OCI-LY1 (cell line): ENCODE data around the gene ST6GALNAC4.
A peak's percentile ranks its signal among the peaks of the same experiment; 100 is the strongest.

Experiments
- H2AFZ ChIP-seq: fragments of 200-600 bp; sonication (generic), shearing (Covaris generic); 2 replicates; pipeline ENCODE4 v1.6.0; 2014; ENCODE audit warnings: antibody characterized with exemption, mild to moderate bottlenecking, low read length
- H3F3A ChIP-seq: fragments of 200-600 bp; sonication (generic), shearing (Covaris generic); 2 replicates; pipeline ENCODE4 v1.6.0; 2014; ENCODE audit warnings: mild to moderate bottlenecking, antibody characterized with exemption, low read length, moderate library complexity; ENCODE audit not compliant: insufficient read depth
- H3K27ac ChIP-seq: fragments of 200-600 bp; sonication (generic); 2 replicates; pipeline ENCODE4 v1.5.1; 2014; ENCODE audit warnings: low read length, mixed run types, mild to moderate bottlenecking, low read depth; ENCODE audit not compliant: poor library complexity, severe bottlenecking
- H3K27me3 ChIP-seq: fragments of 200-600 bp; sonication (generic); 2 replicates; pipeline ENCODE4 v1.6.0; 2014; ENCODE audit warnings: antibody characterized with exemption, mild to moderate bottlenecking, low read length, moderate library complexity; ENCODE audit not compliant: insufficient read depth
- H3K36me3 ChIP-seq: fragments of 200-600 bp; sonication (generic); 2 replicates; pipeline ENCODE4 v1.6.1; 2014; ENCODE audit warnings: mild to moderate bottlenecking, antibody characterized with exemption, low read length, moderate library complexity, mixed read lengths; ENCODE audit not compliant: insufficient read depth
- H3K4me1 ChIP-seq: fragments of 200-600 bp; sonication (generic); 2 replicates; pipeline ENCODE4 v1.5.1; 2014; ENCODE audit warnings: mild to moderate bottlenecking, low read length, moderate library complexity; ENCODE audit not compliant: insufficient read depth, severe bottlenecking
- H3K4me2 ChIP-seq: fragments of 200-600 bp; sonication (generic), shearing (Covaris generic); 2 replicates; pipeline ENCODE4 v1.6.1; 2014; ENCODE audit warnings: low read length
- H3K4me3 ChIP-seq: fragments of 200-600 bp; sonication (generic); 2 replicates; pipeline ENCODE4 v1.5.1; 2014; ENCODE audit warnings: low read length, low read depth, mild to moderate bottlenecking, mixed read lengths; ENCODE audit not compliant: poor library complexity, severe bottlenecking
- H3K79me2 ChIP-seq: fragments of 200-600 bp; shearing (Covaris generic); 2 replicates; pipeline ENCODE4 v1.6.1; 2016; ENCODE audit warnings: mixed run types, low read length, mixed read lengths; ENCODE audit not compliant: insufficient read depth
- H3K9ac ChIP-seq: fragments of 200-600 bp; sonication (generic), shearing (Covaris generic); 2 replicates; pipeline ENCODE4 v1.6.1; 2014; ENCODE audit warnings: mild to moderate bottlenecking, low read length, mixed read lengths
- H3K9me2 ChIP-seq: fragments of 200-600 bp; sonication (generic), shearing (Covaris generic); 2 replicates; pipeline ENCODE4 v1.6.1; 2014; ENCODE audit warnings: low read depth, mild to moderate bottlenecking, low read length, mixed read lengths
- H3K9me3 ChIP-seq: fragments of 200-600 bp; shearing (Covaris generic); 2 replicates; pipeline ENCODE4 v1.6.1; 2014; ENCODE audit warnings: low read length, mixed read lengths
- H4K20me1 ChIP-seq: fragments of 200-600 bp; sonication (generic), shearing (Covaris generic); 2 replicates; pipeline ENCODE4 v1.6.0; 2016; ENCODE audit warnings: mild to moderate bottlenecking, low read length; ENCODE audit not compliant: insufficient read depth
- CTCF ChIP-seq: fragments of 200-600 bp; sonication (generic), shearing (Covaris generic); IDR thresholded peaks from 2 replicates; pipeline ENCODE4 v1.5.1; 2017; ENCODE audit warnings: mild to moderate bottlenecking, antibody characterized with exemption, low read length, moderate library complexity, mixed read lengths
- EZH2 ChIP-seq: fragments of 200-600 bp; sonication (generic), shearing (Covaris generic); IDR thresholded peaks from 2 replicates; pipeline ENCODE4 v1.8.0; 2017; ENCODE audit warnings: borderline replicate concordance, mixed run types, mild to moderate bottlenecking, antibody characterized with exemption, low read length, moderate library complexity, mixed read lengths

Gene ST6GALNAC4

GRCh38 chr9:127921557-127922120 lies 4.8 kb upstream of the ST6GALNAC4 start:
- H3K36me3 ChIP-seq: no peaks in the 10 kb centered on the region
- H3K4me1 ChIP-seq: peaks cover 22% of the 10 kb centered on the region
- no peaks in the 10 kb centered on the region for H3K9me2 ChIP-seq
- H3K9me3 ChIP-seq: no peaks in the 10 kb centered on the region
- peak overlapping the region; percentile 42 for H3K4me3 ChIP-seq
- no peaks in the 10 kb centered on the region for H4K20me1 ChIP-seq
- no peak overlapping the region for H2AFZ ChIP-seq
- no peak overlapping the region; the same call in 1 of the 2 replicates for H3K9ac ChIP-seq
- no peaks in the 10 kb centered on the region for H3K79me2 ChIP-seq
- H3K4me2 ChIP-seq: peak overlapping the region; percentile 64
- no peaks in the 10 kb centered on the region for H3F3A ChIP-seq
- peak; percentile 90 for TF ChIP-seq CTCF
- TF ChIP-seq EZH2: no peak
- no peak overlapping the region for H3K27ac ChIP-seq
- H3K27me3 ChIP-seq: no peaks in the 10 kb centered on the region

GRCh38 chr9:127920794-127921193 lies 4.0 kb upstream of the ST6GALNAC4 start:
- no peak for TF ChIP-seq CTCF
- no peak for TF ChIP-seq EZH2
- H3K79me2 ChIP-seq: no peaks in the 10 kb centered on the region
- H3K4me2 ChIP-seq: no peak overlapping the region
- peaks cover 25% of the 10 kb centered on the region for H3K4me1 ChIP-seq
- no peaks in the 10 kb centered on the region for H3K9me3 ChIP-seq
- no peaks in the 10 kb centered on the region for H3K9me2 ChIP-seq
- no peaks in the 10 kb centered on the region for H3F3A ChIP-seq
- no peaks in the 10 kb centered on the region for H4K20me1 ChIP-seq
- H3K27ac ChIP-seq: no peak overlapping the region
- H3K27me3 ChIP-seq: no peaks in the 10 kb centered on the region
- H3K36me3 ChIP-seq: no peaks in the 10 kb centered on the region
- no peak overlapping the region for H3K9ac ChIP-seq
- H3K4me3 ChIP-seq: no peak overlapping the region
- no peak overlapping the region for H2AFZ ChIP-seq

GRCh38 chr9:127919253-127919815 lies 2.5 kb upstream of the ST6GALNAC4 start:
- Histone ChIP-seq H3K9ac (no peak overlapping the region), H3K27me3 (no peaks in the 10 kb centered on the region), H3K9me2 (no peaks in the 10 kb centered on the region), H3K27ac (peak overlapping the region; percentile 83), H3K9me3 (no peaks in the 10 kb centered on the region), H3K4me3 (no peak overlapping the region), H2AFZ (no peak overlapping the region), H3K4me1 (peaks cover 39% of the 10 kb centered on the region), H3K36me3 (peaks cover 7% of the 10 kb centered on the region; the same call in 1 of the 2 replicates), H3F3A (no peaks in the 10 kb centered on the region), H3K4me2 (no peak overlapping the region), H4K20me1 (no peaks in the 10 kb centered on the region), H3K79me2 (no peaks in the 10 kb centered on the region)
- TF ChIP-seq EZH2: no peak
- no peak for TF ChIP-seq CTCF
